ENCODE results near the gene PRR14. TPM values are rescaled to one million over a fixed set of nuclear protein-coding genes. Genes with fewer than 3 reads are reported as not detected.

PRR14 gene
- total and polyA plus RNA-seq, 10 of the 15 experiments (the other 5 are each of a cell fraction or from before 2014, with no cell fraction given) = 2.5 to 66.8 (median 19.2) TPM

GRCh38 chr16:30660424-30661261, 9.9 kb downstream of the PRR14 start (continued):
- TF ChIP-seq SREBF1 (IDR thresholded peaks at IDR 0.05; ENCODE audit: low read length) (no peak), IRF5 (IDR thresholded peaks at IDR 0.05; ENCODE audit: borderline replicate concordance) (no peak), PKNOX1 (IDR thresholded peaks at IDR 0.05) (no peak), ZSCAN29 (IDR thresholded peaks at IDR 0.05) (no peak), EED (IDR thresholded peaks at IDR 0.05; ENCODE audit: low read depth) (0 out of 2 replicates have a peak, but pooled peaks have one; percentile 33), RELA (IDR thresholded peaks at IDR 0.05; ENCODE audit: borderline replicate concordance, partially characterized antibody) (peak; percentile 80), MYB (IDR thresholded peaks at IDR 0.05; ENCODE audit: borderline replicate concordance, low read depth, low read length) (no peak), HCFC1 (IDR thresholded peaks at IDR 0.05; ENCODE audit: low read length) (0 out of 2 replicates have a peak, but pooled peaks have one; percentile 6), MXI1 (IDR thresholded peaks at IDR 0.05; ENCODE audit: low read depth, low read length) (peak; percentile 40; the same call in 1 of the 2 replicates), ZBTB33 (IDR thresholded peaks at IDR 0.05) (no peak), IKZF2 (IDR thresholded peaks at IDR 0.05) (0 out of 4 replicates have a peak, but pooled peaks of 1 of the 2 experiments have one; percentile 29), RUNX3 (IDR thresholded peaks at IDR 0.05; ENCODE audit: low read length) (no peak), SREBF2 (IDR thresholded peaks at IDR 0.05; ENCODE audit: low read length) (no peak), ZNF207 (IDR thresholded peaks at IDR 0.05; ENCODE audit: borderline replicate concordance) (no peak), NBN (IDR thresholded peaks at IDR 0.05) (peak; percentile 63), TARDBP (IDR thresholded peaks at IDR 0.05; ENCODE audit: borderline replicate concordance) (peak; percentile 59; the same call in 1 of the 2 replicates), POLR2AphosphoS2 (IDR thresholded peaks at IDR 0.05; ENCODE audit: low read depth, low read length) (no peak), TAF1 (IDR thresholded peaks at IDR 0.05; ENCODE audit: borderline replicate concordance, low read depth, low read length) (peak; percentile 38; the same call in 1 of the 2 replicates), FOXM1 (IDR thresholded peaks at IDR 0.05; ENCODE audit: low read depth, low read length) (no peak), CHD2 (IDR thresholded peaks at IDR 0.05; ENCODE audit: borderline replicate concordance, low read depth, low read length) (peak; percentile 58; the same call in 1 of the 2 replicates), SP1 (IDR thresholded peaks at IDR 0.05; ENCODE audit: low read depth, low read length) (peak; percentile 9), HDGF (IDR thresholded peaks at IDR 0.05) (0 out of 2 replicates have a peak, but pooled peaks have one; percentile 57), RELB (IDR thresholded peaks at IDR 0.05; ENCODE audit: low read depth) (peak; percentile 65; the same call in 1 of the 2 replicates), IRF4 (IDR thresholded peaks at IDR 0.05; ENCODE audit: low read depth, low read length) (no peak)
